PC-3 (cell line): ENCODE results near the gene FURIN. TPM values are rescaled to one million over a fixed set of nuclear protein-coding genes. Genes with fewer than 3 reads are reported as not detected.

Source experiments
- ATAC-seq: fragments of 200-7000 bp; cut with Tn5 transposase; 2 replicates; pipeline ENCODE4 v1.9.1; 2020; ENCODE audit warnings: mild to moderate bottlenecking, moderate library complexity
- BruUV-seq: library from RNA; stranded (reverse); fragments of 400-500 nt; replicated peaks from 2 replicates; lab custom pipeline; 2021; lab: Mats Ljungman, UMichigan
- CTCF ChIA-PET: fragments of 300-600 bp; sonication (Branson Sonifier 250); formaldehyde crosslinking; loops from one replicate; lab custom pipeline; 2022; ENCODE audit warnings: antibody characterized with exemption; lab: Charles Lee
- POLR2A ChIA-PET: fragments of 300-600 bp; sonication (Branson Sonifier 250); formaldehyde crosslinking; loops from one replicate; lab custom pipeline; 2022; ENCODE audit warnings: antibody characterized with exemption; ENCODE audit not compliant: unreplicated experiment; lab: Charles Lee
- DNase-seq: peaks from one replicate; pipeline ENCODE4 v3.0.0-alpha.2; 2015
- H2AFZ ChIP-seq: fragments of 300-600 bp; sonication (generic); 2 replicates; pipeline ENCODE4 v1.6.0; 2016; ENCODE audit warnings: antibody characterized with exemption, low read length
- H3F3A ChIP-seq: fragments of 300-600 bp; sonication (generic); one replicate; pipeline ENCODE4 v1.6.0; 2017; ENCODE audit warnings: antibody characterized with exemption, low read length, control low read depth, mild to moderate bottlenecking; ENCODE audit not compliant: unreplicated experiment
- H3K27ac ChIP-seq: fragments of 300-600 bp; sonication (generic); 2 replicates; pipeline ENCODE4 v1.5.1; 2016; ENCODE audit warnings: mild to moderate bottlenecking, low read length
- H3K27me3 ChIP-seq: fragments of 300-600 bp; sonication (generic); 2 replicates; pipeline ENCODE4 v1.6.1; 2016; ENCODE audit warnings: low read length, mixed read lengths
- H3K36me3 ChIP-seq: fragments of 300-600 bp; sonication (generic); 2 replicates; pipeline ENCODE4 v1.6.1; 2016; ENCODE audit warnings: low read depth, mixed run types, low read length, mixed read lengths
- H3K4me1 ChIP-seq: fragments of 300-600 bp; sonication (generic); 2 replicates; pipeline ENCODE4 v1.5.1; 2016; ENCODE audit warnings: low read length; ENCODE audit not compliant: insufficient read depth
- H3K4me2 ChIP-seq: fragments of 300-600 bp; sonication (generic); 2 replicates; pipeline ENCODE4 v1.6.0; 2016; ENCODE audit warnings: low read length
- H3K4me3 ChIP-seq: fragments of 300-600 bp; sonication (generic); 2 replicates; pipeline ENCODE4 v1.5.1; 2016; ENCODE audit warnings: mild to moderate bottlenecking, low read length, mixed read lengths
- H3K79me2 ChIP-seq: fragments of 300-600 bp; sonication (generic); 2 replicates; pipeline ENCODE4 v1.6.1; 2017; ENCODE audit warnings: low read length, mixed read lengths
- H3K9ac ChIP-seq: fragments of 300-600 bp; sonication (generic); 2 replicates; pipeline ENCODE4 v1.6.0; 2016; ENCODE audit warnings: mild to moderate bottlenecking, low read length
- H3K9me2 ChIP-seq: fragments of 300-600 bp; sonication (generic); replicated peaks from 2 replicates; pipeline ENCODE4 v1.6.1; 2016; ENCODE audit warnings: mixed run types, low read length, mixed read lengths
- H3K9me3 ChIP-seq: fragments of 300-600 bp; sonication (generic); 2 replicates; pipeline ENCODE4 v1.6.1; 2016; ENCODE audit warnings: low read length, mixed read lengths
- H4K20me1 ChIP-seq: fragments of 300-600 bp; sonication (generic); 2 replicates; pipeline ENCODE4 v1.6.1; 2016; ENCODE audit warnings: low read length, mixed read lengths
- CTCF ChIP-seq: fragments of 300-600 bp; sonication (generic); conservative IDR thresholded peaks from 2 replicates; pipeline ENCODE4 v1.5.1; 2017; ENCODE audit warnings: antibody characterized with exemption, low read depth, mild to moderate bottlenecking, low read length
- EZH2 ChIP-seq: fragments of 300-600 bp; sonication (generic); IDR thresholded peaks from one replicate; pipeline ENCODE4 v1.6.1; 2017; ENCODE audit warnings: antibody characterized with exemption, mild to moderate bottlenecking, low read length; ENCODE audit not compliant: unreplicated experiment
- EZH2phosphoT487 ChIP-seq: fragments of 300-600 bp; sonication (generic); IDR thresholded peaks from 2 replicates; pipeline ENCODE4 v1.6.1; 2018; ENCODE audit warnings: mild to moderate bottlenecking, antibody characterized with exemption, low read length, borderline replicate concordance
- intact Hi-C: fragments of 100-400 bp; cut with micrococcal nuclease; formaldehyde crosslinking; loops from 2 replicates; pipeline ENCODE4 v1.9.0; 2023
- total RNA-seq: library from RNA; depleted of rRNA; stranded (reverse); fragments of >200 nt; gene quantifications from 2 replicates; pipeline ENCODE4 v1.2.3, GENCODE V29; 2014

The FURIN gene
- total RNA-seq, 1 experiment from 2014 or later, result 39.1 TPM

DNA sequence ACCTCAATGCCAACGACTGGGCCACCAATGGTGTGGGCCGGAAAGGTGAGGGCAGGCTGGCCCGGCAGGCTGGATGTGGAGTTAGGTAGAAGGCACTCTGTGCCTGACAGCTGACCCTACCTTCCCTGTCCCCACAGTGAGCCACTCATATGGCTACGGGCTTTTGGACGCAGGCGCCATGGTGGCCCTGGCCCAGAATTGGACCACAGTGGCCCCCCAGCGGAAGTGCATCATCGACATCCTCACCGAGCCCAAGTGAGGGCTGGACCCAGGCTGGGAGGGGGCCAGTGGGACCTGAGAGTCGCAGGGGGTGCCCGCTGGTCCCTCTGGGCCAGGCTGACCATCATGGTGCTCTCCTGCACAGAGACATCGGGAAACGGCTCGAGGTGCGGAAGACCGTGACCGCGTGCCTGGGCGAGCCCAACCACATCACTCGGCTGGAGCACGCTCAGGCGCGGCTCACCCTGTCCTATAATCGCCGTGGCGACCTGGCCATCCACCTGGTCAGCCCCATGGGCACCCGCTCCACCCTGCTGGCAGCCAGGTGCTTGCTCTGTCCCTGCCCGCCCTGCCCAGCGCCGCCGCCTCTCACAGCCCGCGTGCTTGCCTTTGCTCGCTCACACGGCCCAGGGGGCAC is 11.5 kb downstream of the FURIN start:
- Histone ChIP-seq H2AFZ (no peak overlapping the region), H3K27me3 (no peaks in the 10 kb centered on the region), H3F3A (no peaks in the 10 kb centered on the region), H3K4me1 (no peaks in the 10 kb centered on the region), H3K27ac (no peak overlapping the region), H3K79me2 (0 out of 2 replicates have a peak, but pooled peaks cover 9% of the 10 kb centered on the region), H4K20me1 (no peaks in the 10 kb centered on the region), H3K36me3 (peaks cover 3% of the 10 kb centered on the region; the same call in 1 of the 2 replicates), H3K9ac (no peak overlapping the region), H3K9me2 (no peaks in the 10 kb centered on the region), H3K9me3 (no peaks in the 10 kb centered on the region), H3K4me3 (no peak overlapping the region), H3K4me2 (no peak overlapping the region)
- CTCF ChIA-PET, result no interaction called here
- ATAC-seq, result no peak
- no peak for DNase-seq
- BruUV-seq, result no TSS peak
- POLR2A ChIA-PET, result no interaction called here
- no peak for TF ChIP-seq EZH2phosphoT487
- TF ChIP-seq CTCF, result no peak
- TF ChIP-seq EZH2, result no peak
- intact Hi-C loops, result no loop called here

DNA sequence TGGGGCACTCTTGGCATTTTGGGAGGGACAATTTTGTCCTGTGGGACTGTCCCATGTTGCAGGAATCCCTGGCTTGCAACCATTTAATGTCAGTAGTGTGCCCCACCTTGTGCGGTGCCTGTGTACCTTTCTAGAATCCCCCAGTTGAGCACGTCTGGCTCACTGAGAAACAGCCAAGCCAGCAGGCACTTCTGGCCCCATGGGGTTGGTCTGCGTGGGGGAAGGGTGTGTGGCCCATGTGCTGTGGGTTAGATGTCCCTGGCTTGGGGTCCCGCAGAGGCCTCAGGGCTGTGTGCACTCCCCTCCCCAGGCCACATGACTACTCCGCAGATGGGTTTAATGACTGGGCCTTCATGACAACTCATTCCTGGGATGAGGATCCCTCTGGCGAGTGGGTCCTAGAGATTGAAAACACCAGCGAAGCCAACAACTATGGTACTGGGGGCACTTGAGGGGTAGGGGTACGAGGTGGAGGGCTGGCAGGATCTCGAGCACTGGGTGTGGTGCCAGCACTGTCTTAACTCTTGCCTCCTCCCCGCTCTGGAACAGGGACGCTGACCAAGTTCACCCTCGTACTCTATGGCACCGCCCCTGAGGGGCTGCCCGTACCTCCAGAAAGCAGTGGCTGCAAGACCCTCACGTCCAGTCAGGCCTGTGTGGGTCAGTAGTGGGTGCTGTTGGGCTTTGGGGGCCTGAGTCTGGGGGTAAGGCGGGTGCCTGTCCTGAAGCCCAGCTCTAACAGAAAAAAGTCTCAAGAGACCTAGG is 12.2 kb downstream of the FURIN start:
- Histone ChIP-seq H2AFZ (no peak overlapping the region), H3K9me3 (no peaks in the 10 kb centered on the region), H3K36me3 (peaks cover 3% of the 10 kb centered on the region; the same call in 1 of the 2 replicates), H3F3A (no peaks in the 10 kb centered on the region), H3K4me3 (no peak overlapping the region), H4K20me1 (no peaks in the 10 kb centered on the region), H3K27me3 (no peaks in the 10 kb centered on the region), H3K4me1 (no peaks in the 10 kb centered on the region), H3K79me2 (0 out of 2 replicates have a peak, but pooled peaks cover 2% of the 10 kb centered on the region), H3K9ac (no peak overlapping the region), H3K27ac (no peak overlapping the region), H3K4me2 (no peak overlapping the region), H3K9me2 (no peaks in the 10 kb centered on the region)
- TF ChIP-seq EZH2 (no peak), EZH2phosphoT487 (no peak), CTCF (no peak)
- ATAC-seq (no peak), DNase-seq (no peak)
- BruUV-seq, result no TSS peak
- ChIA-PET POLR2A (no interaction called here), CTCF (no interaction called here)
- intact Hi-C loops, result no loop called here
